ENCODE measurements around the gene JAKMIP3. TPM values are rescaled to one million over a fixed set of nuclear protein-coding genes. Genes with fewer than 3 reads are reported as not detected.

JAKMIP3 gene
- total RNA-seq = 1 to 10 TPM in 2 of 5 experiments, under 1 TPM in 3; 0.15 to 1.4 (median 0.22) TPM
- under 1 TPM in 1 of 2 donors, not detected in 1; 0.40 TPM for polyA plus RNA-seq
- 12.8 reads per million, percentile 41 among the genes with 10 or more reads in this experiment for total RNA-seq

DNA sequence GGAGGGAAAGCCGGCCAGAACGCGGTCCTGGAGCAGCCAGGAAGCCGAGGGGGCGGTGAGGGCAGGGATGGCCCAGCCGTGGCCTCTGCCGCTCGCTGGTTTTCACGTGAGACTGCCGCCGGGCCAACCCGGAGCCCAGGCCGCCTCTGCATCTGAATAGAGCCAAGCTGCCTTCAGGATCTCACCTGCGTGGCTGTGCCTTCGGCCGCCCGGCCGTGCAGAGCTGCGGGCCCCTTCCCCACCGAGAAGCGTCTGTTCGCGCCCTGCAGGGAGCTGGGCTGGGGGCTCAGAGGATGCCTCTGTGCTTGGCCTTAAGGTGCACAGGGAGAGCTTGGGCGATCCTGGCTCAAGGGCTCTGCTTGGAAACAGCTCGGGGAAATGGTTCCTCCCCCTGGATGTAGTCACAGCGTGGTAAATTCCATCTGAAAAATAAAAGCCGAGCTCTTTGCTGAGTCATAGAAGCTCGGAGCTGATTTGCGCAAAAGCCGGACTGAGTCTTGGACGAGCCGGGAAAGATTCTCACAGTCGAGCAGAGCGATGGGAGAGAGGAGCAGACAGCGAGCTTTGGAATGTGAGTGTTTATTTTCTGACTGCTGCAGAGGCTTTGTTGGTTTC, at the start of gene JAKMIP3:
Gene JAKMIP3, plus strand, starts transcription at position 456 of the 615 bp plus-strand sequence. CDS start 38,863 bp downstream, outside the sequence.
- H3K4me1 ChIP-seq (ENCODE audit: control insufficient read depth in 2 of 2, insufficient read depth in 2 of 2, low read length in 2 of 2) = no peaks in the 10 kb centered on the region
- H3K4me1 Mint-ChIP-seq = peaks cover 4 to 10% (median 8%) of the 10 kb centered on the region in 7 donors
- no peaks in the 10 kb centered on the region for H3K9me3 ChIP-seq (ENCODE audit: control insufficient read depth in 2 of 3, low read length in 3 of 3)
- CTCF ChIA-PET = no interaction called here
- peaks cover 0 to 16% (median 11%) of the 10 kb centered on the region in 5 donors for H3K27me3 Mint-ChIP-seq
- H3K9me3 Mint-ChIP-seq = peaks cover 0 to 2% (median 0%) of the 10 kb centered on the region in 11 donors
- DNase-seq (no peak), ATAC-seq (no peak)
- peak within 1 kb of the TSS; percentile 63 to 87 (median 78) for H3K4me3 Mint-ChIP-seq
- intact Hi-C loops (cut with micrococcal nuclease) = no loop called here
- no peaks in the 10 kb centered on the region for H3K36me3 Mint-ChIP-seq
- no peak within 1 kb of the TSS for H3K27ac ChIP-seq (ENCODE audit: low read depth, low read length)
- no peaks in the 10 kb centered on the region for H3K27me3 ChIP-seq (ENCODE audit: control insufficient read depth in 2 of 2, insufficient read depth in 2 of 2, low read length in 2 of 2)
- POLR2A ChIA-PET = no interaction called here
- no peak within 1 kb of the TSS for H3K4me3 ChIP-seq (ENCODE audit: low read length)
- peak within 1 kb of the TSS in 1 of 9 donors; percentile 51 for H3K27ac Mint-ChIP-seq
- H3K36me3 ChIP-seq (ENCODE audit: control insufficient read depth in 2 of 3, insufficient read depth in 3 of 3, low read length in 3 of 3) = no peaks in the 10 kb centered on the region

DNA sequence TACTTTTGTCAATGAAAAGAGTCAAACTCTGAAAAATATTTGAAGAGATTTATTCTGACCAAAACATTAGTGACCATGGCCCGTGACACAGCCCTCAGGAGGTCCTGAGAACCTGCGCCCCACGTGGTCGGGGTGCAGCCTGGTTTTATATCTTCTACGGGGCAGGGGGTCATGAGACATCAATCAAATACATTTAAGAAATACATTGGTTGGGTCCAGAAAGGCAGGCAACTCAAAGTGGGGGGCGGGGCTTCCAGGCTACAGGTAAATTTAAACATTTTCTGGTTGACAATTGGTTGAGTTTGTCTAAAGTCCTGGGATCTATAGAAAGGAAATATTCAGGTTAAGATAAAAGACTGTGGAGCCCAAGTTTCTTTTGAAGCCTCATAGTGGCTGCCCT, 49.2 kb upstream of the JAKMIP3 start:
- Histone ChIP-seq H3K4me3 (ENCODE audit: low read length) (no peak overlapping the region), H3K36me3 (ENCODE audit: control insufficient read depth in 2 of 3, insufficient read depth in 3 of 3, low read length in 3 of 3) (no peaks in the 10 kb centered on the region), H3K27me3 (ENCODE audit: control insufficient read depth in 2 of 2, insufficient read depth in 2 of 2, low read length in 2 of 2) (no peaks in the 10 kb centered on the region), H3K4me1 (ENCODE audit: control insufficient read depth in 2 of 2, insufficient read depth in 2 of 2, low read length in 2 of 2) (no peaks in the 10 kb centered on the region), H3K27ac (ENCODE audit: low read depth, low read length) (no peak overlapping the region), H3K9me3 (ENCODE audit: control insufficient read depth in 2 of 3, low read length in 3 of 3) (no peaks in the 10 kb centered on the region)
- H3K36me3 Mint-ChIP-seq = no peaks in the 10 kb centered on the region
- peaks cover 0 to 10% (median 0%) of the 10 kb centered on the region in 5 donors for H3K27me3 Mint-ChIP-seq
- ChIA-PET CTCF (no interaction called here), POLR2A (no interaction called here)
- peak overlapping the region in 1 of 9 donors; percentile 49 for H3K27ac Mint-ChIP-seq
- DNase-seq = no peak
- no peaks in the 10 kb centered on the region for H3K9me3 Mint-ChIP-seq
- no peak overlapping the region for H3K4me3 Mint-ChIP-seq
- intact Hi-C loops (cut with micrococcal nuclease) = no loop called here
- ATAC-seq = no peak
- peaks cover 0 to 5% (median 0%) of the 10 kb centered on the region in 7 donors for H3K4me1 Mint-ChIP-seq

DNA sequence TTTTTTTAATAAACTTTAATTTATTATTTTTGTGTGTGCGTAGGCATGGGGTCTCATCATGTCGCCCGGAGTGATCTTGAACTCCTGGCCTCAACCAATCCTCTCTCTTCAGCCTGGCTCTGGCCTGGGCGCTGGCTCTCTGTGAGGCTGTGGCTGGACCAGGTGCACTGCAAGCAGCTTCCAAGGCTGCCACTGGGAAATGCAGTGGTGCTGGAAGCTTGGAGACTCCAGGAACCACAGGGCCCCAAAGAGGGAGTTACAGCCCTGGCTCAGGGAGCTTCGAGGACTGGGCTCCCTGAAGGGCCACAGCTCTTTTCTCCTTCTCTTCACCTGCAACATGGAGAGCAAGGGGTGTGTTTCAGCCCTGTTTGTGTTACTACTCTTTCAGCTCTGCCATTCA, 47.3 kb upstream of the JAKMIP3 start:
- H3K27ac Mint-ChIP-seq = no peak overlapping the region
- ATAC-seq = no peak
- peaks cover 6 to 12% (median 6%) of the 10 kb centered on the region in 5 donors for H3K27me3 Mint-ChIP-seq
- CTCF ChIA-PET = interaction anchor here (8.0 kb wide), 1 partner anchor 131 kb away, joined by 107 read pairs; no protein-coding TSS in a partner anchor
- intact Hi-C loops (cut with micrococcal nuclease) = no loop called here
- Histone ChIP-seq H3K4me3 (ENCODE audit: low read length) (no peak overlapping the region), H3K9me3 (ENCODE audit: control insufficient read depth in 2 of 3, low read length in 3 of 3) (no peaks in the 10 kb centered on the region), H3K4me1 (ENCODE audit: control insufficient read depth in 2 of 2, insufficient read depth in 2 of 2, low read length in 2 of 2) (peaks cover 0 to 4% of the 10 kb centered on the region in 2 donors), H3K27ac (ENCODE audit: low read depth, low read length) (no peak overlapping the region), H3K36me3 (ENCODE audit: control insufficient read depth in 2 of 3, insufficient read depth in 3 of 3, low read length in 3 of 3) (no peaks in the 10 kb centered on the region), H3K27me3 (ENCODE audit: control insufficient read depth in 2 of 2, insufficient read depth in 2 of 2, low read length in 2 of 2) (no peaks in the 10 kb centered on the region)
- H3K9me3 Mint-ChIP-seq = no peaks in the 10 kb centered on the region
- H3K4me3 Mint-ChIP-seq = no peak overlapping the region
- no peaks in the 10 kb centered on the region for H3K36me3 Mint-ChIP-seq
- peaks cover 5 to 12% (median 7%) of the 10 kb centered on the region in 7 donors for H3K4me1 Mint-ChIP-seq
- no peak for DNase-seq
- POLR2A ChIA-PET = no interaction called here

DNA sequence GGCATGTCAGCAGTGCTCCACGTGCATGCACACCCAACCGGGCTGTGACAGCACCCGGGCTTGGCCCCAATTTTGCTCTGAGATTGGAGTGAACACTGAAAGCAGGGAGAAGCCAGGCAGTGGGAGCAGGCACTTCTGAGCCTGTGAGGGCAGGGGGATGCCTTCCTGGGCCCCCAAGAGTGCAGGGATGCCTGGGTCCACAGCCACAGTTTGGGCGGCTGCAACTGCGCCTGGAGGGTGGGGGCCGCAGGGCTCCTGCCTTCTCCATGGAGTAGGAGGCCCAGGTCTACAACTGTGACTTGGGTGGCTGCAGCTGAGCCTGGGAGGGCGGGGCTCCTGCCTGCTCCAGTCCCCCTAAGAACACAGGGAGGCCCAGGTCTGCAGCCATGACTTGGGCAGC, 46.4 kb upstream of the JAKMIP3 start:
- no peak for ATAC-seq
- CTCF ChIA-PET = interaction anchor here (8.0 kb wide), 1 partner anchor 132 kb away, joined by 107 read pairs; no protein-coding TSS in a partner anchor
- Histone ChIP-seq H3K4me1 (ENCODE audit: control insufficient read depth in 2 of 2, insufficient read depth in 2 of 2, low read length in 2 of 2) (peaks cover 0 to 6% of the 10 kb centered on the region in 2 donors), H3K36me3 (ENCODE audit: control insufficient read depth in 2 of 3, insufficient read depth in 3 of 3, low read length in 3 of 3) (no peaks in the 10 kb centered on the region), H3K27me3 (ENCODE audit: control insufficient read depth in 2 of 2, insufficient read depth in 2 of 2, low read length in 2 of 2) (no peaks in the 10 kb centered on the region), H3K4me3 (ENCODE audit: low read length) (no peak overlapping the region), H3K27ac (ENCODE audit: low read depth, low read length) (no peak overlapping the region), H3K9me3 (ENCODE audit: control insufficient read depth in 2 of 3, low read length in 3 of 3) (no peaks in the 10 kb centered on the region)
- Mint-ChIP-seq H3K4me1 (peaks cover 5 to 13% (median 8%) of the 10 kb centered on the region in 7 donors), H3K4me3 (no peak overlapping the region), H3K36me3 (no peaks in the 10 kb centered on the region), H3K9me3 (no peaks in the 10 kb centered on the region), H3K27me3 (peaks cover 9 to 16% (median 14%) of the 10 kb centered on the region in 5 donors), H3K27ac (no peak overlapping the region)
- POLR2A ChIA-PET = no interaction called here
- no peak for DNase-seq
- intact Hi-C loops (cut with micrococcal nuclease) = no loop called here

DNA sequence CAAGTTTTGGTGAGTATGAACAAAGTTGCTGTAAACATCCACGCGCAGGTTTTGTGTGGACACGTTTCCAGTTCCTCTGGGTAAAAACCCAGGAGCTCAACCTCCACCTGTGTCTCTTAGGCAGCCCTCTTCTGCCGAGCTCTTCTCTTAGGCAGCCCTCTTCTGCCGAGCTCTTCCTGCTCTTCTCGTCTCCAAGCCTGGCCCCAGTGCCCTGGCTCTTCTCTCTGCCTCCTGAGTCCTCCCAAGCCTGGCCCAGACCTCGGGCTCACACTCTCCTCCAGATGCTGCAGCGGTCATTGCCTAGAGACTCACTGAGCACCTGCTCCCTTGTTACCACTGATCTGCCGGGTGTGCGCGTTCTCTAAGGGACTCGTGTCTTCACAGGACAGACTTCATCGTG, 45.3 kb upstream of the JAKMIP3 start:
- Mint-ChIP-seq H3K27ac (peak overlapping the region in 1 of 9 donors; percentile 3), H3K4me1 (peaks cover 5 to 16% (median 8%) of the 10 kb centered on the region in 7 donors), H3K4me3 (no peak overlapping the region), H3K36me3 (no peaks in the 10 kb centered on the region), H3K9me3 (no peaks in the 10 kb centered on the region), H3K27me3 (peaks cover 16 to 27% (median 21%) of the 10 kb centered on the region in 5 donors)
- Histone ChIP-seq H3K27me3 (ENCODE audit: control insufficient read depth in 2 of 2, insufficient read depth in 2 of 2, low read length in 2 of 2) (no peaks in the 10 kb centered on the region), H3K9me3 (ENCODE audit: control insufficient read depth in 2 of 3, low read length in 3 of 3) (no peaks in the 10 kb centered on the region), H3K36me3 (ENCODE audit: control insufficient read depth in 2 of 3, insufficient read depth in 3 of 3, low read length in 3 of 3) (no peaks in the 10 kb centered on the region), H3K4me1 (ENCODE audit: control insufficient read depth in 2 of 2, insufficient read depth in 2 of 2, low read length in 2 of 2) (peaks cover 0 to 6% of the 10 kb centered on the region in 2 donors), H3K27ac (ENCODE audit: low read depth, low read length) (no peak overlapping the region), H3K4me3 (ENCODE audit: low read length) (no peak overlapping the region)
- intact Hi-C loops (cut with micrococcal nuclease) = loop anchor here in 1 of 2 donors (10.0 kb wide), 1 partner anchor 566 kb away; no protein-coding TSS in a partner anchor
- ChIA-PET POLR2A (no interaction called here), CTCF (interaction anchor here (0.9 to 8.0 kb wide), 2 partner anchors 118 to 133 kb away, joined by 3 to 107 read pairs; no protein-coding TSS in a partner anchor)
- DNase-seq = no peak
- ATAC-seq = no peak

DNA sequence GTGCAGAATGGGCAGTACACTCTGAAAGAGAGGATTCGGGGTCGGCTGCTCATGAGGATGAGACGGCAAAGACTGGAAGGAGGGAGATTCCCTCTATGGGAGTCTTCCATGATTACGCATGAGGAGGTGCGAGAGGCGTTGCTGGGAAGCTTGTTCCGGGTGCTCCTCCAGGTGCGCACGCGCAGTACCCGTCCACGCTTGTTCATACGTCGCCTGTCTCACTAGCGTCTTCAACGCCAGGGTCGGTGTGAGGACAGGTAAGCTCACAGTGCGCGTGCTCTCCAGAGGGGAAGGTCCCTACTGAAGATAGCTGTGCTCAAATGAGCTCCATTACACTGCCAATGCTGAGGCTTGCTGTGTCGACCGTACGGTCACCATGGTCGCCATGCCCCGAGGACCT, 44.7 kb upstream of the JAKMIP3 start:
- intact Hi-C loops (cut with micrococcal nuclease) = loop anchor here in 1 of 2 donors (10.0 kb wide), 1 partner anchor 566 kb away; no protein-coding TSS in a partner anchor
- no peaks in the 10 kb centered on the region for H3K27me3 ChIP-seq (ENCODE audit: control insufficient read depth in 2 of 2, insufficient read depth in 2 of 2, low read length in 2 of 2)
- ATAC-seq (no peak), DNase-seq (no peak)
- no peak overlapping the region for H3K4me3 ChIP-seq (ENCODE audit: low read length)
- H3K4me1 ChIP-seq (ENCODE audit: control insufficient read depth in 2 of 2, insufficient read depth in 2 of 2, low read length in 2 of 2) = peaks cover 0 to 6% of the 10 kb centered on the region in 2 donors
- H3K9me3 ChIP-seq (ENCODE audit: control insufficient read depth in 2 of 3, low read length in 3 of 3) = no peaks in the 10 kb centered on the region
- Mint-ChIP-seq H3K4me1 (peaks cover 5 to 16% (median 8%) of the 10 kb centered on the region in 7 donors), H3K27me3 (peaks cover 18 to 30% (median 21%) of the 10 kb centered on the region in 5 donors), H3K36me3 (no peaks in the 10 kb centered on the region), H3K9me3 (no peaks in the 10 kb centered on the region), H3K4me3 (no peak overlapping the region), H3K27ac (no peak overlapping the region)
- ChIA-PET POLR2A (no interaction called here), CTCF (interaction anchor here (0.9 to 8.0 kb wide), 2 partner anchors 119 to 134 kb away, joined by 3 to 107 read pairs; no protein-coding TSS in a partner anchor)
- H3K27ac ChIP-seq (ENCODE audit: low read depth, low read length) = no peak overlapping the region
- H3K36me3 ChIP-seq (ENCODE audit: control insufficient read depth in 2 of 3, insufficient read depth in 3 of 3, low read length in 3 of 3) = no peaks in the 10 kb centered on the region
